Testis (tissue), 3 donors: ENCODE measurements around the gene MAP7. TPM values are rescaled to one million over a fixed set of nuclear protein-coding genes. Genes with fewer than 3 reads are reported as not detected.
A peak's percentile ranks its signal among the peaks of the same experiment; 100 is the strongest.
"Not testable (repeated sequence)": the region's sequence is repeated elsewhere in the genome, so short reads cannot be mapped to it uniquely, and the experiment has no call there.

Source experiments
- DNase-seq: peaks from one replicate; pipeline ENCODE4 v3.0.0-alpha.2; 2019
- H3K27ac ChIP-seq, 2 donors: fragments of 200-600 bp; sonication (generic); one replicate each; pipeline ENCODE4 v1.5.1; 2019
- H3K27me3 ChIP-seq: fragments of 200-600 bp; sonication (generic); one replicate; pipeline ENCODE4 v1.5.1; 2019
- H3K36me3 ChIP-seq: fragments of 200-600 bp; sonication (generic); one replicate; pipeline ENCODE4 v1.5.1; 2017; ENCODE audit warnings: low read depth; ENCODE audit errors: missing control alignments
- H3K4me1 ChIP-seq: fragments of 200-600 bp; sonication (generic); one replicate; pipeline ENCODE4 v1.5.1; 2019
- H3K4me3 ChIP-seq, 2 donors: fragments of 200-600 bp; sonication (generic); one replicate each; pipeline ENCODE4 v1.5.1; 2017 to 2019
- H3K9me3 ChIP-seq: fragments of 200-600 bp; sonication (generic); one replicate; pipeline ENCODE4 v1.5.1; 2017
- POLR2A ChIP-seq: fragments of 450-650 bp; IDR thresholded peaks from one replicate; pipeline ENCODE4 v1.6.1; 2017; ENCODE audit warnings: antibody characterized with exemption, mild to moderate bottlenecking, moderate library complexity
- WGBS, 2 donors: methylation state at CpG; one replicate each; pipeline ENCODE4 v1.1.5; 2018; 5-methylcytosine and 5-hydroxymethylcytosine counted together
- intact Hi-C: fragments of 100-400 bp; cut with DNase I; formaldehyde crosslinking; loops from one replicate; pipeline ENCODE4 v1.15.1; 2023; ENCODE audit warnings: low total_unique reads
- polyA plus RNA-seq: library from polyadenylated mRNA; stranded (reverse); fragments of 350-450 nt; fragmentation: Illumina TruSeq; extraction: RNeasy Lipid Tissue Mini Kit (QIAGEN cat#74804); gene quantifications from one replicate; pipeline ENCODE4 v1.2.3, GENCODE V29; 2014; ENCODE audit warnings: low read depth, low replicate concordance; ENCODE audit not compliant: insufficient read depth
- total RNA-seq, 2 donors: library from RNA; depleted of rRNA; stranded (reverse); fragments of >200 nt; gene quantifications; one replicate each; pipeline ENCODE4 v1.2.3, GENCODE V29; 2016
- TF ChIP-seq, protein P1 (sequence below), 3 experiments: fragments of 450-650 bp in 2 of 3; fragments of 200-600 bp in 1 of 3; sonication (generic) in 1 of 3; IDR thresholded peaks; one replicate each; pipeline ENCODE4 v1.5.1; 2016 to 2019; ENCODE audit warnings: antibody characterized with exemption in 3 of 3, mild to moderate bottlenecking in 2 of 3, moderate library complexity in 1 of 3

The MAP7 gene
- total and polyA plus RNA-seq, 3 donors from 2014 or later = 38.5 to 61.4 (median 48.7) TPM

DNA sequence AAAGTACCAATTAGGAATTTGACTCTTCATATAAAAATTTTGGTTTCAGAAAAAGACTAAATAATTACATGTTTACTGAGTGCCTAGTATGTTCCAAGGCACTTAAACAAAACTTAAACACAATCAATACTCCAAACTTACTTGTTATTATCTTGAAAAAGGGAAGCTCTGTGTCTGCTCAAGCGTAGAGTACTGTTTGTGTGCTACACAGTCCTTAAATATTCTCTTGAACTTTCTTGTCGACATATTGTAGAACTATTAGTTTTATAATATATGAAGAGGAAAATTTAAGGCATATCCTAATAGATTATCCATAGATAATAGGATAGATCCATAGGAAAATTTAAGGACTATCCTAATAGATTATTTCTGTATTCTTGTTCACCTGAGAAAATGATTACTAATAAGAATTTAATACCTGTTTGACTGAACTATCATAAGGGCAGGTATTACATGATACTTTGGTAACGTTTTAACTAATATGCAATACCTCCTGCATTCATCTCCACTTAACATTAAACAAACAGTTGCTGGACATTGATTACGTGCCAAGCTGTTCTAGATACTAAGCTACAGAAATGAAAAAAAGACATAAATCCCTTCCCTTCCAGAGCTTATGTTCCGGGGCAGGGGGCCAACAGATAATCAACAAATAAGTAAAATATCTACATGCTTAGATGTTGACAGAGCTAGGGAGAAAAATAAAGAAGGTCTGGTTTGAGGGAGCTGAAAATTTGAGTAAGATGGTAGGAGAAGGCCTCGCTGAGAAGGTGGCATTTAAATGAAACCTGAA, 145.4 kb downstream of the MAP7 start:
- no peak for DNase-seq
- WGBS, 2 donors = 88 to 89% methylated on average over 6 of the region's 6 CpGs
- TF ChIP-seq, protein P1, sequence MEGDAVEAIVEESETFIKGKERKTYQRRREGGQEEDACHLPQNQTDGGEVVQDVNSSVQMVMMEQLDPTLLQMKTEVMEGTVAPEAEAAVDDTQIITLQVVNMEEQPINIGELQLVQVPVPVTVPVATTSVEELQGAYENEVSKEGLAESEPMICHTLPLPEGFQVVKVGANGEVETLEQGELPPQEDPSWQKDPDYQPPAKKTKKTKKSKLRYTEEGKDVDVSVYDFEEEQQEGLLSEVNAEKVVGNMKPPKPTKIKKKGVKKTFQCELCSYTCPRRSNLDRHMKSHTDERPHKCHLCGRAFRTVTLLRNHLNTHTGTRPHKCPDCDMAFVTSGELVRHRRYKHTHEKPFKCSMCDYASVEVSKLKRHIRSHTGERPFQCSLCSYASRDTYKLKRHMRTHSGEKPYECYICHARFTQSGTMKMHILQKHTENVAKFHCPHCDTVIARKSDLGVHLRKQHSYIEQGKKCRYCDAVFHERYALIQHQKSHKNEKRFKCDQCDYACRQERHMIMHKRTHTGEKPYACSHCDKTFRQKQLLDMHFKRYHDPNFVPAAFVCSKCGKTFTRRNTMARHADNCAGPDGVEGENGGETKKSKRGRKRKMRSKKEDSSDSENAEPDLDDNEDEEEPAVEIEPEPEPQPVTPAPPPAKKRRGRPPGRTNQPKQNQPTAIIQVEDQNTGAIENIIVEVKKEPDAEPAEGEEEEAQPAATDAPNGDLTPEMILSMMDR (IDR thresholded peaks at IDR 0.05) = no peak
- no peak for TF ChIP-seq POLR2A
- Histone ChIP-seq H3K36me3 (no peaks in the 10 kb centered on the region), H3K4me3 (no peak overlapping the region), H3K9me3 (no peaks in the 10 kb centered on the region), H3K4me1 (no peaks in the 10 kb centered on the region), H3K27me3 (no peaks in the 10 kb centered on the region), H3K27ac (no peak overlapping the region)
- intact Hi-C loops = no loop called here

DNA sequence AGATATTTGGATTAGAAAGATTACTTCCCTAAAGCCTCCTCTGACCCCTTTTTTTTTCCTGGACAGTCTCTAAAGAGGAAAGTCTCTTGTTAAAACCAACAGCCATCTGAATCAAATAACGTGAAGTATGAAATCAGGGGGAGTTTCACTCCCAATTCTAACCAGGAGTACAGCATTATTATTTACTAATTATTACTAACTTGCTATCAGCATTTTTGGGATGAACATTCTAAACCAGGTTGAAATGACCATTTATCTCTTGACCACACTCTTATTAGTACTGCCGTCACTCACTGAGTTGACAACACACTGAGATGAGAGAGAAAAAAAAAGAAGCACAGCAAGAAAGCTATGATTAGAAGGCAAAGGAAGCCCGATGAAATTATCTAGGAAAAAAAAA, 146.2 kb downstream of the MAP7 start:
- Histone ChIP-seq H3K27me3 (no peaks in the 10 kb centered on the region), H3K36me3 (no peaks in the 10 kb centered on the region), H3K4me1 (no peaks in the 10 kb centered on the region), H3K27ac (no peak overlapping the region), H3K4me3 (no peak overlapping the region), H3K9me3 (no peaks in the 10 kb centered on the region)
- DNase-seq = no peak
- intact Hi-C loops = no loop called here
- TF ChIP-seq, protein P1 (IDR thresholded peaks at IDR 0.05) = no peak
- no peak for TF ChIP-seq POLR2A
- 57 to 60% methylated on average over 3 of the region's 3 CpGs for WGBS, 2 donors

DNA sequence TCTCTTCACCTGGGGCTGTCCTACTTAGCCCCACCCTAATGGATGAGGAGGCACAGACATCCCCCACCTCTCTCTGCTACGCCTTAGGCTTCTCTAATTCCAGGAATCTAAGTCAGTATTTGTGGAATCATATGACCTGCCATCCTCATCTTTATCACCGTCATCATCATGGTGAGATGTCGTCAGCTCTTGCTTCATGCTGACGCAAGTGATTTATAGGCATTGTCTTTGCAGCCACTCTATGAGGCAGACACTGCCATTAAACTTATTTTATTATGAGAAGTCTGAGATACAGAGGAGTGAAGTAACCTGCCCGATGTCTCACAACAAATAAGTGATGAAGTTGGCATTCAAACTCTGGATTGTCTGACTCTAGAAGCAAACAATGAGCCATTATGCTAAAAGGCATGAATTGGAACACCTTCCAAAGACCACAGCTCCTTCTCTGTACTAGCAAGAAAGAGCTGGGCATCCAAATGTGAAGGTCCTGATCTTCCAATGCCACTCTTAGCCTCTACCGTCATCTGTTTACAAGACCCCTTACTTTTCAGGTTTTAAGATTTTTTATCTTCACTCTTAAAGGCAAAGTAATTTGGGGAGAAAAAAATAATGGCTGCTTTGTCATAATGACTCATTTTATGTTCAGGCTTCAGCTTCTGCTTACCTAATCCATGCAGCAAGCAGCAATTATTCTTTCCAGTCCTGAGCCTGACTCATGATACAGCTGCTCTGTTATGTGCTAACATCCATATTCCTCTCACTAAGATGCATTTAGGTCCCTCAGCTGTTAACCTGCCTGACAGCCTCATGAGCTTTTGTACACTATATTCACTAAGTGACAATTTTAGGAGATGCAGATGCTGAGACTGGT, 146.9 kb downstream of the MAP7 start:
- peak overlapping the region in 1 of 2 donors; percentile 5 for H3K27ac ChIP-seq
- no peak for TF ChIP-seq POLR2A
- TF ChIP-seq, protein P1 (IDR thresholded peaks at IDR 0.05) = no peak
- DNase-seq = peak; percentile 22
- no peak overlapping the region for H3K4me3 ChIP-seq
- intact Hi-C loops = no loop called here
- H3K36me3 ChIP-seq = no peaks in the 10 kb centered on the region
- no peaks in the 10 kb centered on the region for H3K4me1 ChIP-seq
- no peaks in the 10 kb centered on the region for H3K9me3 ChIP-seq
- H3K27me3 ChIP-seq = no peaks in the 10 kb centered on the region
- 69 to 87% methylated on average over 6 of the region's 6 CpGs for WGBS, 2 donors

DNA sequence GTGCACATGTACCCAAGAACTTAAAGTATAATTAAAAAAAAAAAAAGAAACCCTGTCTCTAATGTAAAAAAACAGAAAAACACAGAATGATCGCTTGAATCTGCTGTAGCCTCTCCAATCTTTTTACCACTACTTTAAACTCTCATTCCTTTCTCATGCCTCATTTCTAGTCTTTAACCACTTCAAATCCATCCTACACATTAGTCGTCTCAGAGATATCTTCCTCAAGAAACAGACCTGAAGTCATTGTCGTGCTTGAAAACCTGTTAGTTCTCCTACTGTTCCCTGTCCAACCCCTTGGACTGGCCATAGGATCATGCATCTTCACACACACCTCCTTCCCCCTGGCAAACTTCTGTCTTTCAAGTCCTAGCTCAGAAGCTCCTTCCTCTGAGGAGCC, 148.5 kb downstream of the MAP7 start:
- intact Hi-C loops = no loop called here

DNA sequence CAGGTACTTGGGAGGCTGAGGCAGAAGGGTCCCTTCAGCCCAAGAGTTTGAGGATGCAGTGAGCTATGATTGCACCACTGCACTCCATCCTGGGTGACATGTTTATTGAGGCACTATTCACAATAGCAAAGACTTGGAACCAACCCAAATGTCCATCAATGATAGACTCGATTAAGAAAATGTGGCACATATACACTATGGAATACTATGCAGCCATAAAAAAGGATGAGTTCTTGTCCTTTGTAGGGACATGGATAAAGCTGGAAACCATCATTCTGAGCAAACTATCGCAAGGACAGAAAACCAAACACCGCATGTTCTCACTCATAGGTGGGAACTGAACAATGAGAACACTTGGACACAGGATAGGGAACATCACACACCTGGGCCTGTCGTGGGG, 149.0 kb downstream of the MAP7 start:
- intact Hi-C loops, H3K9me3 ChIP-seq, H3K4me1 ChIP-seq, H3K4me3 ChIP-seq, H3K27me3 ChIP-seq, DNase-seq, H3K27ac ChIP-seq, H3K36me3 ChIP-seq: not testable (repeated sequence)
- 86 to 93% methylated on average over 4 of the region's 4 CpGs for WGBS, 2 donors

More for the DNA sequence above, 148.5 kb downstream of the MAP7 start:
- TF ChIP-seq POLR2A = no peak
- no peak overlapping the region for H3K4me3 ChIP-seq
- WGBS, 2 donors = 84 to 94% methylated on average over 3 of the region's 3 CpGs
- H3K9me3 ChIP-seq = no peaks in the 10 kb centered on the region
- H3K4me1 ChIP-seq = no peaks in the 10 kb centered on the region
- H3K27me3 ChIP-seq = no peaks in the 10 kb centered on the region
- no peak for DNase-seq
- H3K36me3 ChIP-seq = no peaks in the 10 kb centered on the region
- peak overlapping the region in 1 of 2 donors; percentile 59 for H3K27ac ChIP-seq
